Skeletal muscle satellite cell (primary cell): ENCODE data around the gene NEURL3.
A peak's percentile ranks its signal among the peaks of the same experiment; 100 is the strongest.

ENCODE experiments used
- H3K27me3 ChIP-seq: 2 replicates; pipeline ENCODE4 v1.7.0; 2013; ENCODE audit warnings: low read length; ENCODE audit not compliant: control insufficient read depth, insufficient read depth
- H3K36me3 ChIP-seq: 2 replicates; pipeline ENCODE4 v1.7.0; 2013; ENCODE audit warnings: mild to moderate bottlenecking, control low read depth, low read length; ENCODE audit not compliant: insufficient read depth
- H3K4me1 ChIP-seq: 2 replicates; pipeline ENCODE4 v1.7.0; 2013; ENCODE audit warnings: low read length; ENCODE audit not compliant: control insufficient read depth, insufficient read depth
- H3K4me2 ChIP-seq: 2 replicates; pipeline ENCODE4 v1.7.0; 2013; ENCODE audit warnings: mild to moderate bottlenecking, low read length
- H3K4me3 ChIP-seq: 2 replicates; pipeline ENCODE4 v1.7.0; 2013; ENCODE audit warnings: low read length
- H3K9ac ChIP-seq: 2 replicates; pipeline ENCODE4 v1.7.0; 2013; ENCODE audit warnings: mild to moderate bottlenecking, low read depth, low read length, moderate library complexity
- H3K9me3 ChIP-seq: replicated peaks from 2 replicates; pipeline ENCODE4 v1.7.0; 2013; ENCODE audit warnings: mild to moderate bottlenecking, control low read depth, low read length

The NEURL3 gene

DNA sequence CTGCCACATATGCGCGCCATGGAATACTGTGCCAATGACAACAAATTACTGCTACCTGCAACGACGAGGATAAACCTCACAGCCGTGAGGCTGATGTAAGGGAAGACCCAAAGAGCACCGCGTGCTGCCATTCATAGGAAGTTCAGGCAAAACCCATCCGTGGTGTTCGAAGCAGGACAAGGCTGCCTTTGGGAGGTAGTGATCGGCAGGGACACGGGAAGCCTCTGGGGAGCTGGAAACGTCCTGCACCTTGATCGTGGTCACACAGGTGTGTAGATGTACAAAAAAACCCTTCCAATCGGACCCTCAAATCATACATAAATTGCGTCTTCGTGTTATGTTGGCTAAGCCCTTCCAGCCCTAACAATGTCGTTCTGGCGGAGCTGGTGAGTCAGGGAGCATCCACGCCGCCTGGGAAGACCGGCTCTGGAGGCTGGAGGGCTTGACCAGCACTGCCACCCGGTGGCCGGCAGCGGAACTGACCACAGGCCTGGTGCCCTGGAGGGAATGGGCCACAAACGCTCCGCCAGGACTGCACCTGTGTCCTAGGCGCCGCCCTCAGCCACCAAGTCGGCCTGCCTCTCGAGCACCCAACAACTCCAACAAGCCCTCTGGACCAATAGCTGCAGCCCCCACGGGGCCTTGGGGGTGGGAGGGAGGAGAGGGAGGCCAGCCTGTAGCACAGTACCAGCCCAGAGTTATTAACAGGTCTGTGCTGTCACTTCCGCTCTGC is 4.1 kb upstream of the NEURL3 start:
- peaks cover 9% of the 10 kb centered on the region for H3K4me1 ChIP-seq
- no peak overlapping the region for H3K9ac ChIP-seq
- H3K9me3 ChIP-seq: no peaks in the 10 kb centered on the region
- peaks cover 31% of the 10 kb centered on the region for H3K27me3 ChIP-seq
- H3K36me3 ChIP-seq: no peaks in the 10 kb centered on the region
- no peak overlapping the region for H3K4me3 ChIP-seq
- no peak overlapping the region for H3K4me2 ChIP-seq

DNA sequence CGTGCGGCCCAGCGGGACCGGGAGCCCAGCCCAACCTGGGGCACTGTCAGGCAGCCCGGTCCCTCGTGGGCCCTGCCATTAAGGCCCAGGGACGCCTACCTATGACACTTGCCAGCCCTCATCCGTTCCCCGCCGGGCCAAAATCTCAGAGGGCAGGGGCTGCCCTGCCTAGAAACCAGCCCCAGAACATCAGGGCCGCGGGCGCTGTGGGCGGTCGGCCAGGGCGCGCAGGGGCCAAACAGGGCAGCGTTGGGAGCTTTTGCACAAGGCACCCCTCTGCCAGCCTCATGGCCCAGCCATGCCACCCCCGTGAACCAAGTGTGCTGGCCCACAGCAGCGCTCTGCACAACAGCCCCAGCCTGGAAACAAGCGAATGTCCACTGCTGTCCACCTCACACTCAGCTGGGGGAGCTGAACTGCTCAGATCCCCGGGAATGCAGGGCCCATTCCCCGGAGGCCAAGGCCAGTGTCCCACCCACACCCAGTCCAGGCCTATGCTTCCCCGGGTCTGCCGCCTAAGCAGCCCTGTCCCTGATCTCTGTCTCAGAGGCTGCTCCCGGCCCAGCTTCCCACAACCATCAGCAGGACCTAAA is 3.5 kb upstream of the NEURL3 start:
- Histone ChIP-seq H3K4me3 (no peak overlapping the region), H3K36me3 (no peaks in the 10 kb centered on the region), H3K9me3 (no peaks in the 10 kb centered on the region), H3K4me2 (peak overlapping the region; percentile 95), H3K9ac (no peak overlapping the region), H3K27me3 (peaks cover 32% of the 10 kb centered on the region), H3K4me1 (peaks cover 9% of the 10 kb centered on the region)

GRCh38 chr2:96507957-96508520 is 2.9 kb upstream of the NEURL3 start:
- Histone ChIP-seq H3K4me3 (peak overlapping the region; percentile 70), H3K9ac (no peak overlapping the region), H3K4me2 (peak overlapping the region; percentile 95), H3K36me3 (no peaks in the 10 kb centered on the region), H3K27me3 (peaks cover 29% of the 10 kb centered on the region), H3K9me3 (no peaks in the 10 kb centered on the region), H3K4me1 (peaks cover 9% of the 10 kb centered on the region)

DNA sequence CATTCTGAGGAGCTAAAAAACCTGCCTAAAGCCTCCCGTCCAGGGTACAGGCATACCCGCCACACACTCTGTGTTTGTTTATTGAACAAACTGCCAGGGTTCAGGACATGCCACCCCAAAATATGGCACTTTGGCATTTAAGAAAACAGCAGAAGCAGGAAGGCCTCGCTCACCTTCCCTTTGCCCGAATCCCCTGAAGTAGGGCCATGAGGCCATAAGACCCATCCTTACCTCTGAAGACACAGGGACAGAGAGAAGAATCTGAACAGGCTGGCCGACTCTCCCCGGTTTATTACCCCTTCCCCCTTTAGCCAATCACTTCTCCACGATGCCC is 1.7 kb upstream of the NEURL3 start:
- Histone ChIP-seq H3K4me3 (no peak overlapping the region), H3K4me2 (no peak overlapping the region), H3K9me3 (no peaks in the 10 kb centered on the region), H3K36me3 (no peaks in the 10 kb centered on the region), H3K4me1 (peaks cover 9% of the 10 kb centered on the region), H3K27me3 (peaks cover 35% of the 10 kb centered on the region), H3K9ac (no peak overlapping the region)

DNA sequence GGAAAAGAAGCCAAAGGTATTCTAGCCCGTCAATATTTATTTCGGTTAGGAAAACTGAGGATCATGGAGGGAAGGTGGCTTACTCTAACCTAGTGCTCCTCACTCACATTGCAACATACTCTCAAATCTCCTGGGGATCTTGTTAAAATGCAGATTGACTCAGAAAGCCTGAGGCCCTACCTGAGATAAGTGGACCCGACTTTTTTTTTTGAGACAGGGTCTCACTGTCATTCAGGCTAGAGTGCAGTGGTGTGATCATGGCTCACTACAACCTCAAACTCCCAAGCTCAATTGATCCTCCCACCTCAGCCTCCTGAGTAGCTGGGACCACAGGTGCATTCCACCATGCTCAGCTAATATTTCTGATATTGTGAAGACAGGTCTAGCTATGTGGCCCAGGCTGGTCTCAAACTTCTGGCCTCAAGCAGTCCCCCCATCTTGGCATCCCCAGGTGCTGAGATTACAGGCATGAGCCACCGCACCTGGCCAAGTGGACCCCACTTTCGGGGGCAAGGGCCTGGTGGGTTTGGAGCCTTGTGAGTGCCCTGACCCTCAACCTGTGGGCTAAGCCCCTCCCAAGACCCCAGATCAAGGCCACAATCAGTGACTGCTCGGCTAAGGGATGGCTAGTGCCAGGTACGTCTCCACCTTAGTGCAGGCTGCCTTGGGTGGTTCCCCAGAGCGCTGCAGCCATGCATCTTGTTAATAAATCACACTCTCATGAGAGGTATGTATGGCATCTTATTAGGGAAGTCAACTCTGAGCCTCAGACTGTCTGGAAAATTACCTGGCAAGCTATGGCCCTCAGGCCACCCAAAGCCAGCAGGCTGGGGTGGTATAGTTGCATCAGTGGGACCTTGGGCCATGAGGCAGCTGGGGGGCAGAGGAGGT is 1.1 kb upstream of the NEURL3 start:
- peaks cover 35% of the 10 kb centered on the region for H3K27me3 ChIP-seq
- H3K36me3 ChIP-seq: no peaks in the 10 kb centered on the region
- H3K4me3 ChIP-seq: no peak overlapping the region
- no peaks in the 10 kb centered on the region for H3K9me3 ChIP-seq
- H3K9ac ChIP-seq: no peak overlapping the region
- H3K4me1 ChIP-seq: peaks cover 9% of the 10 kb centered on the region
- no peak overlapping the region for H3K4me2 ChIP-seq

DNA sequence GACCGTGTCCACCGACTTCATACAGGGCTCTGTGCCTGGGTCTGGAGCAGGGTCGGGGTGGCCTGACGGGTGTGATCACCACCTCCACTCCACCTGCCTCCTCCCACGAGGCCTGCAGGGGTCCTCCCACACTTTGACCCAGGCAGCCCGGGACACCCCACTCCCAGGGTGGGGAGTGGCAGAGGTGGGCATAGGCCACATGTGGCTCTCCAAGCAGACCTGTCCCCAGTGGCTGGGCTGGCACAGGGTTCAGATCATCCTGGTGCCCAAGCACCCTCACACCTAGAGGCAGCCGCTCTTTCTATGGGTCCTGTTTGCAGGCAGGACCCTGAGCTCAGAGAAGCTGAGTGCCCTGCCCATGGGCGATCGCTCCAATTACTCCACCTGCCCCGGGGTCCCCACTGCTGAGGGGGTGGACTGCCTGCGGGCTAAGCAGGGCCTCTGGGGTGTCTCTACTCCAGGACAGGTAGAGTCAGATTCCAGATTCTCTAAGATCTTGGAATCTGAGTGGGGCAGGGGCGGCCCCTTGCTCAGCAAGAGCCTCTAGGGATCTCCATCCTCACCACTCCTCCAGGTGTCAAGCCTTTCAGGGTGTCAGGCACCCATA is 1.4 kb downstream of the NEURL3 start:
- H3K9me3 ChIP-seq: no peaks in the 10 kb centered on the region
- peaks cover 44% of the 10 kb centered on the region for H3K27me3 ChIP-seq
- H3K4me2 ChIP-seq: no peak overlapping the region
- H3K36me3 ChIP-seq: no peaks in the 10 kb centered on the region
- H3K4me3 ChIP-seq: no peak overlapping the region
- peaks cover 6% of the 10 kb centered on the region for H3K4me1 ChIP-seq
- no peak overlapping the region for H3K9ac ChIP-seq

DNA sequence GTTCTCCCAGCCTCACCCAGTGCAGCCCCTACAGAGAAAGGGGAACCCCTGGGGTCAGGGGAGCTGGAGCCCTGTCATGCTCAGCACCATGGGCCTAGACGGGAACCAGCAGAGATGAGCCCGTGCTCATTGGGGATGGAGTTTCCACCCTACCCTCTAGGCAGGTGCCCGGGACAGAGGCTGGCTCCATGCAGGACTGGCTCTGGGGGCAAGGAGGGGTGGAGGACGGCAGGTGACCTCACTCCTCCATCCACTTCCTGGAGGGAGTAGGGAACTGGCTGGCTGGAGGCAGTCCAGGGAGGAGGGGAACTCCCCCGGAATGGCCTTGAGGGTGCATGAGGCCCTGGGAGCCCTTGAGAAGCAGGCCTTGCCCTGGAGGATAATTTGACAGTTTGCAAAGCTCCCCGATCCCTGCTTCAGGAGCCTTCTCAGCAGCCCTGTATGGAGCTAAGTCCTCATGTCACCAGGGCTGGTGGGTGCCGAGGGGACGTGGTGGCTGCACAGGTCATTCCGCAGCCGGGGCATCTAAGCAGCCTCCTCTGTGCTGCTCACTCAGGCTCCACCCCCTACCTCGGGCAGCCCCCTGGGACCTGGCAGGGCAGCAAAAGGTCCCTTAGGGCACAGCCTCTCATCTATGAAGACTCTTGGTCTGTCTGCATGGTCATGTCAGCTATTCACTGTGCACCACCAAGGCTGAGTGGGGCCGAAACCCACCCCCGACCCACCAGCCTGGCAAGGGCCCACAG is 2.1 kb downstream of the NEURL3 start:
- no peak overlapping the region for H3K4me2 ChIP-seq

GRCh38 chr2:96501886-96502810 is 3.0 kb downstream of the NEURL3 start:
- Histone ChIP-seq H3K27me3 (peaks cover 59% of the 10 kb centered on the region), H3K4me2 (no peak overlapping the region), H3K4me1 (peaks cover 2% of the 10 kb centered on the region), H3K9me3 (no peaks in the 10 kb centered on the region), H3K4me3 (no peak overlapping the region), H3K9ac (no peak overlapping the region), H3K36me3 (no peaks in the 10 kb centered on the region)

More for the DNA sequence above, 2.1 kb downstream of the NEURL3 start:
- no peaks in the 10 kb centered on the region for H3K9me3 ChIP-seq
- H3K9ac ChIP-seq: no peak overlapping the region
- H3K36me3 ChIP-seq: no peaks in the 10 kb centered on the region
- H3K4me3 ChIP-seq: no peak overlapping the region
- peaks cover 6% of the 10 kb centered on the region for H3K4me1 ChIP-seq
- peaks cover 50% of the 10 kb centered on the region for H3K27me3 ChIP-seq

- Histone ChIP-seq H3K4me1 (peaks cover 2% of the 10 kb centered on the region), H3K4me2 (no peak overlapping the region), H3K36me3 (no peaks in the 10 kb centered on the region), H3K4me3 (no peak overlapping the region), H3K9me3 (no peaks in the 10 kb centered on the region), H3K9ac (no peak overlapping the region), H3K27me3 (peaks cover 66% of the 10 kb centered on the region)
Observed at GRCh38 chr2:96501471-96501874, 3.7 kb downstream of the NEURL3 start.
